ENCODE data around the gene FREM2. TPM values are rescaled to one million over a fixed set of nuclear protein-coding genes. Genes with fewer than 3 reads are reported as not detected.

FREM2 gene
- total RNA-seq, 2 experiments from 2014 or later: not detected

DNA sequence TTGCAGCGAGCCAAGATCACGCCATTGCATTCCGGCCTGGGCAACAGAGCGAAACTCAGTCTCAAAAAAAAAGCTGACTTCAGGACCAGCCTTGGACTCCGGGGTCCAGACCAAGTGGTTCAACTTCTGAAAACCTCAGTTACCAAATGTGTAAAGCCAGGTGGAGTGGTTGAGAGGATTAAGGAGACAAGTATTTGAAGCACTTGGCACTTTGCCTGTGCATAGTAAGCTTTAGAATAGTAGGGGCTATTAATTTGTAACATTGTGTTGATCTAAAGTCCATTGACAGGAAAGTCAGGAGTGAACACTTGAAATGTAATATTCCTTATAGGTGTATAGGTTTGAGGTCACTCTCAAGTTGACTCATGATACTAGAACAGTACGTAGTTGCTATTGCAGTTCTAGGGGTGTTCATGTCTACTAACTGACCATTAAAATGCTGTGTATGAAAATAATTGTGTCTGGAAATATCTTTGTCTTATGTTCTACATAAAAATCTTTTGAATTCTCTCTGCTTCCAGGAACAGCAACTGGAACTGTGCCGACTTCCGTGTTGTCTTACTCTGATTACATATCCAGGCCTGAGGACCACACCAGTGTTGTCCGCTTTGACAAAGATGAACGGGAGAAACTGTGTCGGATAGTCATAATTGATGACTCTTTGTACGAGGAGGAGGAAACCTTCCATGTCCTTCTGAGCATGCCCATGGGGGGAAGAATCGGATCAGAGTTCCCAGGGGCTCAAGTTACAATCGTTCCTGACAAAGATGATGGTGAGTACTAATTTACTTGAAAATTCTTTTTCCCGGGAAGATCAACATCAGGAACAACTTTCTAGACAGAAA, 97.4 kb downstream of the FREM2 start:
- Mint-ChIP-seq H3K4me1 (ENCODE audit: low read depth) (no peaks in the 10 kb centered on the region), H3K4me3 (no peak overlapping the region), H3K27me3 (no peaks in the 10 kb centered on the region), H3K36me3 (ENCODE audit: low read depth) (no peaks in the 10 kb centered on the region), H3K9me3 (no peaks in the 10 kb centered on the region), H3K27ac (no peak overlapping the region)
- POLR2A ChIA-PET: no interaction called here
- ATAC-seq (no peak), DNase-seq (no peak)
- CTCF ChIA-PET: no interaction called here
- TF ChIP-seq CTCF (IDR thresholded peaks at IDR 0.05): no peak
- intact Hi-C loops (cut with micrococcal nuclease): no loop called here

DNA sequence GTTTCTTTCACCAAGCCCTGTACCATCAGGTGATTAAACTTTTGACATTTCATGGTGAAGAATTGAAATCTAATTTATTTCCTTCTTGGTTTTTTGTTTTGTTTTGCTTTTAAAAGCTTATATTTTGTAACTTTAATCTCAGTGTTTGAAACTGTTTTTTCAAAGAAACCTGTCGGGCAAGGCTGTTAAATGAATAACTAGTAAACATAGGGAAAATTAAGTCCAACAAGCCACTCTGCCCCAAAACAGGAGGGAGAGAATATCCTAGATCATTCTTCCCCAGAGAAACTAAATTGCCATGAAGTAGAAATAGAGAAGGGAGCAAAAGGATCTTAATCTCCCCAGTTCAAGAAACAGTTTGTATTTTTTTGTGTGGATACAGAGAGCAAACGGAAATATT, 98.2 kb downstream of the FREM2 start:
- H3K27ac Mint-ChIP-seq: no peak overlapping the region
- H3K27me3 Mint-ChIP-seq: no peaks in the 10 kb centered on the region
- H3K36me3 Mint-ChIP-seq (ENCODE audit: low read depth): no peaks in the 10 kb centered on the region
- no peak for TF ChIP-seq CTCF (IDR thresholded peaks at IDR 0.05)
- ChIA-PET CTCF (no interaction called here), POLR2A (no interaction called here)
- no peaks in the 10 kb centered on the region for H3K9me3 Mint-ChIP-seq
- no peak overlapping the region for H3K4me3 Mint-ChIP-seq
- H3K4me1 Mint-ChIP-seq (ENCODE audit: low read depth): no peaks in the 10 kb centered on the region
- DNase-seq: no peak
- intact Hi-C loops (cut with micrococcal nuclease): no loop called here
- no peak for ATAC-seq

- ChIA-PET CTCF (no interaction called here), POLR2A (no interaction called here)
- no peaks in the 10 kb centered on the region for H3K9me3 Mint-ChIP-seq
- no peak overlapping the region for H3K4me3 Mint-ChIP-seq
- no peaks in the 10 kb centered on the region for H3K27me3 Mint-ChIP-seq
- H3K27ac Mint-ChIP-seq: no peak overlapping the region
- no peaks in the 10 kb centered on the region for H3K4me1 Mint-ChIP-seq (ENCODE audit: low read depth)
- no peak for TF ChIP-seq CTCF (IDR thresholded peaks at IDR 0.05)
- H3K36me3 Mint-ChIP-seq (ENCODE audit: low read depth): no peaks in the 10 kb centered on the region
- intact Hi-C loops (cut with micrococcal nuclease): no loop called here
- ATAC-seq (no peak), DNase-seq (no peak)
Measured at GRCh38 chr13:38785490-38785889, 98.6 kb downstream of the FREM2 start.

- H3K36me3 Mint-ChIP-seq (ENCODE audit: low read depth): no peaks in the 10 kb centered on the region
- no peaks in the 10 kb centered on the region for H3K9me3 Mint-ChIP-seq
- intact Hi-C loops (cut with micrococcal nuclease): no loop called here
- CTCF ChIA-PET: no interaction called here
- H3K4me1 Mint-ChIP-seq (ENCODE audit: low read depth): no peaks in the 10 kb centered on the region
- no peak for ATAC-seq
- TF ChIP-seq CTCF (IDR thresholded peaks at IDR 0.05): no peak
- no peak overlapping the region for H3K4me3 Mint-ChIP-seq
- H3K27me3 Mint-ChIP-seq: no peaks in the 10 kb centered on the region
- no peak overlapping the region for H3K27ac Mint-ChIP-seq
- no peak for DNase-seq
- POLR2A ChIA-PET: no interaction called here
Measured at GRCh38 chr13:38787550-38787949, 100.7 kb downstream of the FREM2 start.

DNA sequence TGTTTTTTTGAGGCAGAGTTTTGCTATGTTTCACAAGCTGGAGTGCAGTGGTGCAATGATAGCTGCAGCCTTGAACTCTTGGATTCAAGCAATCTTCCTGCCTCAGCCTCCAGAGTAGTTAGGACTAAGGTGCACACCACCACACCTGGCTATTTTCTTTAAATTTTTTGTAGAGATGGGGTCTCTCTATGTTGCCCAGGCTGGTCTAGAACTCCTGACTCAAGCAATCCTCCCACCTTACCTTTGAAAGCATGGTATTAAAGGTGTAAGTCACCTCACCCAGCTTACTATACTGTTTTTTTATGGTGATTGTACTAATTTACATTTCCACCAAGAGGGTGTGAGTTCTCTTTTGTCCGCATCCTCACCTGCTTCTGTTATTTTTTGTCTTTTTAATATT, 110.0 kb downstream of the FREM2 start:
- CTCF ChIA-PET: no interaction called here
- intact Hi-C loops (cut with micrococcal nuclease): no loop called here
- TF ChIP-seq CTCF (IDR thresholded peaks at IDR 0.05): no peak
- ATAC-seq: no peak
- Mint-ChIP-seq H3K4me1 (ENCODE audit: low read depth) (no peaks in the 10 kb centered on the region), H3K4me3 (no peak overlapping the region), H3K9me3 (no peaks in the 10 kb centered on the region), H3K27ac (no peak overlapping the region), H3K36me3 (ENCODE audit: low read depth) (no peaks in the 10 kb centered on the region), H3K27me3 (no peaks in the 10 kb centered on the region)
- POLR2A ChIA-PET: no interaction called here
- no peak for DNase-seq
